ENCODE measurements around the gene CLMN. TPM values are rescaled to one million over a fixed set of nuclear protein-coding genes. Genes with fewer than 3 reads are reported as not detected.
A peak's percentile ranks its signal among the peaks of the same experiment; 100 is the strongest.

The CLMN gene
- total RNA-seq, 1 donor from 2014 or later: 25.3 TPM

DNA sequence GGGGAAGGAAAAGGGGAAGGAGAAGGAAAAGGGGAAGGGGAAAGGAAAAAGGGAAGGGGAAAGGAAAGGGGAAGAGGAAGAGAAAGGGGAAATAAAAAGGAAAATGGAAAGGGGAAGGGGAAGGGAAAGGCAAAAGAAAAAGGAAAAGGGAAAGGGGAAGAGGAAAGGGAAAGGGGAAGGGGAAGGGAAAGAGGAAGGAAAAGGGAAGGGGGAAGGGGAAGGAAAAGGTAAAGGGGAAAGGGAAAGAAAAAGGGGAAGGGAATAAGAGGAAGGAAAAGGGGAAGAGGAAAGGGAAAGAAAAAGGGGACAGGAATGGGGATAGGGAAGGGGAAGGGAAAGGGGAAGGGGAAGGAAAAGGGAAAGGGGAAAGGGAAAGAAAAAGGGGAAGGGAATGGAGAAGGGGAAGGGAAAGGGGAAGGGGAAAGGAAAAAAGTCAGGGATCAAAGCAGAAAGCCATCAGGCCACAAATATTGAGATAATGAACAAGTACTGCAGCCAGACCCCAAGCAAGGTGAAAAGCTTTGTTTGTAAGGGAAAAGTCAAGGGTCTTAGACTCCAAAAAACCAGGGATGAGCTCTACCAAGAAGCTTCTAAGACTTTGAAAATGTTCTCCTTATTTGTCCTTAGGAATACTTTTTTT is 182.4 kb downstream of the CLMN start:
- no peak overlapping the region for H3K4me3 Mint-ChIP-seq (ENCODE audit: low read depth)

DNA sequence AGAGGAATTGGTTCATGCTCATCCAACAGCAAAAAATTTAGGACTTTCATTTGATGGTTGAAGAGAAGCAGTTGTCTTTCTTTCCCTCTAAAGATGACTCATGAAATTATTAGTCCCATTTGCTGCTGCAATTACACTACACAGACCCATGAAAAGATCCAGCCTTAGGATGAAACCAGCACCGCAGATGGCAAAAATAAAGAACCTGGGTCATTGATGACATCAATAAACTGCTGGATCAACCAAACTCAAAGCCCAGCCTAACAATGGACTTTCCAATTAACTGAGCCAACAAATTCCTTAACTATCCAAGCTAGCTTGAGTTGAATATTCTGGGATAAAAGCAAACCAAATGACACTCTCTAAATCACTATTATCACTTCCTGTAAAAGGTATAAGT is 183.1 kb downstream of the CLMN start:
- Mint-ChIP-seq H3K4me3 (ENCODE audit: low read depth) (no peak overlapping the region), H3K27ac (no peak overlapping the region), H3K9me3 (ENCODE audit: low read depth) (no peaks in the 10 kb centered on the region), H3K36me3 (ENCODE audit: insufficient read depth) (peaks cover 13% of the 10 kb centered on the region), H3K27me3 (no peaks in the 10 kb centered on the region), H3K4me1 (ENCODE audit: low read depth) (peaks cover 32% of the 10 kb centered on the region)
- TF ChIP-seq, protein P1, sequence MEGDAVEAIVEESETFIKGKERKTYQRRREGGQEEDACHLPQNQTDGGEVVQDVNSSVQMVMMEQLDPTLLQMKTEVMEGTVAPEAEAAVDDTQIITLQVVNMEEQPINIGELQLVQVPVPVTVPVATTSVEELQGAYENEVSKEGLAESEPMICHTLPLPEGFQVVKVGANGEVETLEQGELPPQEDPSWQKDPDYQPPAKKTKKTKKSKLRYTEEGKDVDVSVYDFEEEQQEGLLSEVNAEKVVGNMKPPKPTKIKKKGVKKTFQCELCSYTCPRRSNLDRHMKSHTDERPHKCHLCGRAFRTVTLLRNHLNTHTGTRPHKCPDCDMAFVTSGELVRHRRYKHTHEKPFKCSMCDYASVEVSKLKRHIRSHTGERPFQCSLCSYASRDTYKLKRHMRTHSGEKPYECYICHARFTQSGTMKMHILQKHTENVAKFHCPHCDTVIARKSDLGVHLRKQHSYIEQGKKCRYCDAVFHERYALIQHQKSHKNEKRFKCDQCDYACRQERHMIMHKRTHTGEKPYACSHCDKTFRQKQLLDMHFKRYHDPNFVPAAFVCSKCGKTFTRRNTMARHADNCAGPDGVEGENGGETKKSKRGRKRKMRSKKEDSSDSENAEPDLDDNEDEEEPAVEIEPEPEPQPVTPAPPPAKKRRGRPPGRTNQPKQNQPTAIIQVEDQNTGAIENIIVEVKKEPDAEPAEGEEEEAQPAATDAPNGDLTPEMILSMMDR (IDR thresholded peaks at IDR 0.05; ENCODE audit: unreplicated experiment): no peak
- DNase-seq (ENCODE audit: low spot score, unreplicated experiment): no peak

More for the DNA sequence above, 182.4 kb downstream of the CLMN start:
- TF ChIP-seq, protein P1 (IDR thresholded peaks at IDR 0.05; ENCODE audit: unreplicated experiment): no peak
- no peak for DNase-seq (ENCODE audit: low spot score, unreplicated experiment)
- H3K27me3 Mint-ChIP-seq: no peaks in the 10 kb centered on the region
- peaks cover 10% of the 10 kb centered on the region for H3K36me3 Mint-ChIP-seq (ENCODE audit: insufficient read depth)
- no peaks in the 10 kb centered on the region for H3K9me3 Mint-ChIP-seq (ENCODE audit: low read depth)
- peak overlapping the region; percentile 91 for H3K27ac Mint-ChIP-seq
- H3K4me1 Mint-ChIP-seq (ENCODE audit: low read depth): peaks cover 32% of the 10 kb centered on the region

DNA sequence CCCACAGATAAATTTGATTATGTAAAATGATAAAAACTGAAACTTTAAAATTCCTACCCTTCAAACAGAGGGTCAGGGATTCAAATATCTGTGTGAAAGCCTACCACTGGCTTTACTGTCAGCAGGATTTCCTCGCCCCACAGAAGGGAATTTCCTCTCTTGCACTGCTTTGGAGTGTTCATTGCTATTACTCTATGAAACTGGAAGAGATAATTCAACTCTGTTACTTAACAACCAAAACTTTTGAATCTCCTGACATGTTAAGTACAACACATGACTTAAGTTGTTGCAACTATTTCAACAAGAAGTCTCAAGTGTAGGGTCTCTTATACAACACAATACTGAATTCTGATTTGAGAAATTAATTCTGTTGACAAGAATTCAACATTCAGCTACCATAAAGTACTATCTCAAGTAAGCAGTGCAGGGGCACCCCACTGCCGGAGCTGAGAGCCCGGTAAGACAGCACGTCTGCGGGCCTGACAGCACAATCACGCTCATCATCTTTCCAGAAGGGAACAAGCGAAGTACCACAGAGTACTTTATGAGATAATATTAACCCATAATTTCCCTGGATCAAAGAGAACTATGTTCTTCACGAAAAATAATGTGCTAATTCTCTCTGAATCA is 185.3 kb downstream of the CLMN start:
- no peak overlapping the region for H3K27ac Mint-ChIP-seq
- H3K36me3 Mint-ChIP-seq (ENCODE audit: insufficient read depth): peaks cover 17% of the 10 kb centered on the region
- DNase-seq (ENCODE audit: low spot score, unreplicated experiment): no peak
- H3K27me3 Mint-ChIP-seq: no peaks in the 10 kb centered on the region
- H3K4me3 Mint-ChIP-seq (ENCODE audit: low read depth): no peak overlapping the region
- TF ChIP-seq, protein P1 (IDR thresholded peaks at IDR 0.05; ENCODE audit: unreplicated experiment): no peak
- peaks cover 24% of the 10 kb centered on the region for H3K4me1 Mint-ChIP-seq (ENCODE audit: low read depth)
- no peaks in the 10 kb centered on the region for H3K9me3 Mint-ChIP-seq (ENCODE audit: low read depth)

DNA sequence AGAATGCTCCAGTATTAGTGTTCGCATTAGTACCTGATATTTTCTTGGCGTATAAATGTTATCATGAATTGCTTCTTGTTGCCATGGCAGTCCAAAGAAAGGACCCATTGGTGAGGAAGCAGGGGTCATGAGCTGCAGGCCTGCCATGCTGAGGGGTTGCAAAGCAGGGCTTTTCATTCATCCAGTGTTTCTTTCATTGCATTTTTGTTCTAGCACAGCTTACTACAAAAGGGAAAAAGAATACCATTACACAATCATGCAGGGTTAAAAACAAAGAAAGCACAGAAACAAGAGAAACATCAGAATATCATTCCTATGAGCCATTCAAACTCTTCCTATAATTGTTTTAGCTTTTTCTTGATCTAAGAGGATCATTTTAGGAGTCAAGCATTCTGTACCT is 186.4 kb downstream of the CLMN start:
- Mint-ChIP-seq H3K9me3 (ENCODE audit: low read depth) (no peaks in the 10 kb centered on the region), H3K27me3 (no peaks in the 10 kb centered on the region), H3K4me1 (ENCODE audit: low read depth) (peaks cover 22% of the 10 kb centered on the region), H3K36me3 (ENCODE audit: insufficient read depth) (peaks cover 27% of the 10 kb centered on the region), H3K27ac (no peak overlapping the region), H3K4me3 (ENCODE audit: low read depth) (no peak overlapping the region)
- TF ChIP-seq, protein P1 (IDR thresholded peaks at IDR 0.05; ENCODE audit: unreplicated experiment): no peak
- no peak for DNase-seq (ENCODE audit: low spot score, unreplicated experiment)

DNA sequence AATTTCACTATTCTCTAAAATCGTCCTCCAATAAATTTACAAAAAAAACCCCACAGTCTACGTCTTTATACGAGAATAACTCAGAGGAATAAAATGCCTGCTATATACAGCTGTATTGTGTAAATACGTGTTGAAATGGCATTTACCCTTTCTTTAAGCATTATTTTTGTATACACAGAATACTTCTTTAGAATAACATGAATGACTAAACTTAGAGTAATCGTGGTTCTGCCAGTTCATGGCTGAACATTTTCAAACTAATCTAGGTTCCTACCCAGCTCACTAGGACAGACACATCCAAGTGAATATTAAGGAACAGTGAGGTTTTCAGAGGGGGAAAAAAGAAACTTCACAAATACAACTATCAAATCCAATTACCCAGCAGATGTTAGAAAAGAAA is 186.9 kb downstream of the CLMN start:
- Mint-ChIP-seq H3K27me3 (no peaks in the 10 kb centered on the region), H3K27ac (no peak overlapping the region), H3K4me1 (ENCODE audit: low read depth) (peaks cover 21% of the 10 kb centered on the region), H3K36me3 (ENCODE audit: insufficient read depth) (peaks cover 28% of the 10 kb centered on the region), H3K4me3 (ENCODE audit: low read depth) (no peak overlapping the region), H3K9me3 (ENCODE audit: low read depth) (no peaks in the 10 kb centered on the region)
- DNase-seq (ENCODE audit: low spot score, unreplicated experiment): no peak
- TF ChIP-seq, protein P1 (IDR thresholded peaks at IDR 0.05; ENCODE audit: unreplicated experiment): no peak

Small RNA genes lying within 50 kb of the gene (microRNA-seq; reads per million reads assigned to microRNA genes)
- 6.0 reads per million, percentile 3 among the genes with 10 or more reads in this experiment for gene MIR3173 (ENCODE audit: borderline number of aligned reads, unreplicated experiment)

Other genes starting within 250 kb of the CLMN start
- gene DICER1, start 162.4 kb downstream of the CLMN start, total RNA-seq: 118 and 127 TPM in 2 replicates
- gene SYNE3, start 196.7 kb upstream of the CLMN start, total RNA-seq: 0.31 and 0.44 TPM in 2 replicates
- 53.3 and 54.8 TPM in 2 replicates for gene GLRX5, start 215.1 kb upstream of the CLMN start, total RNA-seq